ENCODE measurements around the gene ETS1. TPM values are rescaled to one million over a fixed set of nuclear protein-coding genes. Genes with fewer than 3 reads are reported as not detected.

The ETS1 gene
- total and polyA plus RNA-seq, 2 experiments from 2014 or later: 6.7 to 21.8 TPM

DNA sequence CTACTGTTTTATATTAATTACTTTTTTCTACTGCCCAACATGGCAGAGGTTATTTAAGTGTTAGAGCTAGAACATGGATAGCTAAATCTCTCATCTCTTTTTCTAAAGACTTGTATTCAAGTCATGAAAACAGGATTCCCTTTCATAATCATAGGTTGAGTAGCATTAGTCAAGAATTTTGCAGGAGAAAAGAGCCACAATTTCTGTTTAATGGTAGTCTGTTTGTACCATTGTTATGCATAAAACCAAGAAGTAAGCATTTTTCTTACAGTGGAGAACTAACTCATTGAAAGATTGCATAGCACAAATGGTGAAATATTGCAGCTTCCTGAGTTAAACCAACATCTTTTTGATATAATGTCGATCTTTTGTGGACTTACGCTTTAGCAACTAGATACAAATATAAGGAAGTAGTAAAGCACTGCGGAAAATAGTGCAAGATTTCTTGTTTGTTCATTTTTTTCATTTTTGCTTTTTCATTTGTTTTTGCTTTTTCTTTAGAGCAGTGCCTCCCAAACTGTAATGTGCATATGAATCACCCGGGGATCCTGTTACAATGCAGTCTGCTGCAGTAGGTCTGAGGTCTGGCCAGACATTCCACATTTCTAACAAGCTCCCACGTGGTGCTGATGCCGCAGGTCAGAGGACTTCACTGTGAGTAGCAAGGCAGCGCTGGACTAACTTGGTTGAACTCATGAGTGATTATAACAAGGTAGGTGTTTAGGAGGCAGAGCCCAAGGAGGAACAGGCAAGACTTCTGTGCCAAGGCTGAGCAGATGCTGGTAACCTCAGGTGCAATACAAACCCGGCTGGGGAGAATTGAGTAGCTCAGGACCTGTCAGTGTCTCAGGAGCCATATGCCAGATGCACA lies 4.6 kb downstream of the ETS1 start:
- H3K9me3 ChIP-seq (ENCODE audit: low read depth): no peaks in the 10 kb centered on the region
- no peak overlapping the region for H3K27ac ChIP-seq
- H3K36me3 ChIP-seq (replicated peaks; ENCODE audit: insufficient read depth, low read depth): no peaks in the 10 kb centered on the region
- no peak overlapping the region for H3K4me3 ChIP-seq
- peak; percentile 63 for DNase-seq (ENCODE audit: low spot score)
- WGBS (ENCODE audit: low lambda C conversion rate, missing lambda C conversion rate): 23% methylated on average over 8 of the region's 8 CpGs
- H3K79me2 ChIP-seq: no peaks in the 10 kb centered on the region
- no peak overlapping the region for H2AFZ ChIP-seq
- peaks cover 3% of the 10 kb centered on the region for H3K4me1 ChIP-seq (ENCODE audit: insufficient read depth)
- H3K4me2 ChIP-seq: peak overlapping the region; percentile 27
- no peak for TF ChIP-seq EZH2 (IDR thresholded peaks at IDR 0.05; ENCODE audit: borderline replicate concordance)
- TF ChIP-seq EZH2phosphoT487 (IDR thresholded peaks at IDR 0.05; ENCODE audit: low read depth, severe bottlenecking, unreplicated experiment): no peak
- TF ChIP-seq, protein P1, sequence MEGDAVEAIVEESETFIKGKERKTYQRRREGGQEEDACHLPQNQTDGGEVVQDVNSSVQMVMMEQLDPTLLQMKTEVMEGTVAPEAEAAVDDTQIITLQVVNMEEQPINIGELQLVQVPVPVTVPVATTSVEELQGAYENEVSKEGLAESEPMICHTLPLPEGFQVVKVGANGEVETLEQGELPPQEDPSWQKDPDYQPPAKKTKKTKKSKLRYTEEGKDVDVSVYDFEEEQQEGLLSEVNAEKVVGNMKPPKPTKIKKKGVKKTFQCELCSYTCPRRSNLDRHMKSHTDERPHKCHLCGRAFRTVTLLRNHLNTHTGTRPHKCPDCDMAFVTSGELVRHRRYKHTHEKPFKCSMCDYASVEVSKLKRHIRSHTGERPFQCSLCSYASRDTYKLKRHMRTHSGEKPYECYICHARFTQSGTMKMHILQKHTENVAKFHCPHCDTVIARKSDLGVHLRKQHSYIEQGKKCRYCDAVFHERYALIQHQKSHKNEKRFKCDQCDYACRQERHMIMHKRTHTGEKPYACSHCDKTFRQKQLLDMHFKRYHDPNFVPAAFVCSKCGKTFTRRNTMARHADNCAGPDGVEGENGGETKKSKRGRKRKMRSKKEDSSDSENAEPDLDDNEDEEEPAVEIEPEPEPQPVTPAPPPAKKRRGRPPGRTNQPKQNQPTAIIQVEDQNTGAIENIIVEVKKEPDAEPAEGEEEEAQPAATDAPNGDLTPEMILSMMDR (IDR thresholded peaks at IDR 0.05; ENCODE audit: poor library complexity): no peak
- no peaks in the 10 kb centered on the region for H3K9me2 ChIP-seq (replicated peaks; ENCODE audit: insufficient read depth)
- peaks cover 30% of the 10 kb centered on the region for H3K27me3 ChIP-seq
- H4K20me1 ChIP-seq (ENCODE audit: insufficient read depth, poor library complexity, severe bottlenecking): no peaks in the 10 kb centered on the region

DNA sequence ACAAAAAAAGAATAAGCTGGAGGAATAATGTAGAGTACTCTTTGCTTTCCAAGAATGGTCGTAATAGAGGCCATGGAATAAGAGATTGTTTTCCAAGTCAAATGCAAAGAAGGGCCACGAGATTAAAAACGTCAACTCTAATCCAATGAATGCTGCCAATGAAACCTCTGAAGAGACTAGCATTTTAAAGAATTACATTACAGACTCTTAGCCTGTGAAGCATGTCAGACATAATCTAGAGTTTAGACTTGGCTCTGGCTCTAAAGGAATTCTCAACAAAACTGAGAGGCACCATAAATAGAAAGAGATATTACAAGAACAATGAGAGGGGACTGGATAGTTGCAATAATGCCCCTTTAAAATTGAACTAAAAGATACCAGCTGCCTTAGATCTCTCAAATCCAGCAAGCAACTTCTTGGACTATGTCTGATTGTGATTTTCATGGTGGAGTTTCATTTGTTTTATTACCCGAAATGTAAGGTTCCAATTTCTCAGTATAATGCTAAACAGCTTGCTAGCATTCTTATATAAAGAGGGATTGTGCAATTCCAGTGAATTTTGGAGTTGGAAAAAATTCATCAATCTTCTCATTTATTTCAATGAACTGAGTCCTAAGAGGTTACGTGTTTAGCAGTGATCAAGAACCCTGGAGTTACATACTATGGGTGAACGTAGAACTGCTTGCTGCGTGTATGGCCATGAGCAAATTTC lies 5.6 kb downstream of the ETS1 start:
- H3K27ac ChIP-seq: no peak overlapping the region
- peaks cover 20% of the 10 kb centered on the region for H3K27me3 ChIP-seq
- 83% methylated on average over 7 of the region's 7 CpGs for WGBS (ENCODE audit: low lambda C conversion rate, missing lambda C conversion rate)
- no peak overlapping the region for H3K4me2 ChIP-seq
- H3K4me1 ChIP-seq (ENCODE audit: insufficient read depth): peaks cover 3% of the 10 kb centered on the region
- no peaks in the 10 kb centered on the region for H4K20me1 ChIP-seq (ENCODE audit: insufficient read depth, poor library complexity, severe bottlenecking)
- no peak for DNase-seq (ENCODE audit: low spot score)
- no peaks in the 10 kb centered on the region for H3K9me3 ChIP-seq (ENCODE audit: low read depth)
- TF ChIP-seq EZH2phosphoT487 (IDR thresholded peaks at IDR 0.05; ENCODE audit: low read depth, severe bottlenecking, unreplicated experiment) (no peak), EZH2 (IDR thresholded peaks at IDR 0.05; ENCODE audit: borderline replicate concordance) (no peak)
- TF ChIP-seq, protein P1 (IDR thresholded peaks at IDR 0.05; ENCODE audit: poor library complexity): no peak
- H3K79me2 ChIP-seq: no peaks in the 10 kb centered on the region
- no peaks in the 10 kb centered on the region for H3K9me2 ChIP-seq (replicated peaks; ENCODE audit: insufficient read depth)
- H3K4me3 ChIP-seq: no peak overlapping the region
- no peak overlapping the region for H2AFZ ChIP-seq
- H3K36me3 ChIP-seq (replicated peaks; ENCODE audit: insufficient read depth, low read depth): no peaks in the 10 kb centered on the region

DNA sequence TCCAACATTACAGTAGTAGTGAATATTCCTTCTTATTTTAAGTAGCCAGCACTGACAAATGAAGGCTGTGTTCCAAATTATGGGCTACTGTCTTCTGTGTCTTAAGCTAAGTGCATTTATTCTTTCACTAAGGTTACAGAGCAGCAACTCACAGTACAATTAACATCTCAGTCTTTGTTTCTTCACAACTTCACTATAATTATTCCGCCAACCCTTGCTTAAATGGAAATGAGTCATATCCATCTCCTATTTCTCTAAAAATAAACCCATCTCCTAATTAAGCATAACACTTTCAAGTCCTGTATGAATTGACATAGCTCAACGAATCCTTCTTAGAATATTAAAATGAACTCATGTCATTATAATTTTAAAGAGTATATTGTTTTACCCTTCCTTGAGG lies 6.7 kb downstream of the ETS1 start:
- peaks cover 8% of the 10 kb centered on the region for H3K4me1 ChIP-seq (ENCODE audit: insufficient read depth)
- no peak for DNase-seq (ENCODE audit: low spot score)
- no peaks in the 10 kb centered on the region for H3K9me2 ChIP-seq (replicated peaks; ENCODE audit: insufficient read depth)
- TF ChIP-seq, protein P1 (IDR thresholded peaks at IDR 0.05; ENCODE audit: poor library complexity): no peak
- no peak for TF ChIP-seq EZH2phosphoT487 (IDR thresholded peaks at IDR 0.05; ENCODE audit: low read depth, severe bottlenecking, unreplicated experiment)
- no peak for TF ChIP-seq EZH2 (IDR thresholded peaks at IDR 0.05; ENCODE audit: borderline replicate concordance)
- H3K27ac ChIP-seq: no peak overlapping the region
- no peaks in the 10 kb centered on the region for H3K9me3 ChIP-seq (ENCODE audit: low read depth)
- H3K4me3 ChIP-seq: no peak overlapping the region
- H3K4me2 ChIP-seq: no peak overlapping the region
- no peak overlapping the region for H2AFZ ChIP-seq
- 86% methylated on average over 2 of the region's 2 CpGs for WGBS (ENCODE audit: low lambda C conversion rate, missing lambda C conversion rate)
- H3K79me2 ChIP-seq: no peaks in the 10 kb centered on the region
- H4K20me1 ChIP-seq (ENCODE audit: insufficient read depth, poor library complexity, severe bottlenecking): no peaks in the 10 kb centered on the region
- H3K27me3 ChIP-seq: peaks cover 9% of the 10 kb centered on the region
- no peaks in the 10 kb centered on the region for H3K36me3 ChIP-seq (replicated peaks; ENCODE audit: insufficient read depth, low read depth)
